D721Med (cell line): ENCODE measurements around the gene DSCAM.

Experiments
- DNase-seq: peaks from one replicate; pipeline ENCODE4 v3.0.0; 2011; ENCODE audit warnings: low spot score; ENCODE audit not compliant: insufficient read length
- FAIRE-seq: peaks from 2 replicates; lab custom pipeline; 2011; peaks lifted over from hg19 to GRCh38; lab: Jason Lieb, UNC
- TF ChIP-seq, protein P1 (sequence below): IDR thresholded peaks from 2 replicates; pipeline ENCODE4 v1.5.1; 2012; ENCODE audit warnings: mild to moderate bottlenecking, control low read depth; ENCODE audit not compliant: insufficient read depth; ENCODE audit errors: missing control alignments

DSCAM gene

DNA sequence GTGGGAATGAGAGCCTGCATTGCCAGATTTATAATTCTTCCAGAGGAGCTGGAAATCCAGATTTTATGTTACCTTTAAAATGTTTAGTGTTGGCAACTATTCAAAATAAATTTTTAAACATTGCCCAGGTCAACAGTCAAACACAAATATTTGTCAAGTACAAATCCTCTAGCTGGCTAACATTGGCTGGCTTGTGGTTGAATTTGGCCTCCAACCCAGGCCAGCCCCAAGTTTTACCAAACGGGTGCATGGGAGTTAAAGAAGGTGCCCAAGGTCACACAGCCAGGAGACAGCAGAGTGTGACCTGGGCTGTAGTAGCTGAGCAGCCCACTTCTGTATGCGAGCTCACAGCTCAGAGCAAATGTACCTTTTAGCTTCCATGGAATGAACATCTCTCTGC lies 240.6 kb downstream of the DSCAM start:
- DNase-seq, result no peak
- no peak for FAIRE-seq
- TF ChIP-seq, protein P1, sequence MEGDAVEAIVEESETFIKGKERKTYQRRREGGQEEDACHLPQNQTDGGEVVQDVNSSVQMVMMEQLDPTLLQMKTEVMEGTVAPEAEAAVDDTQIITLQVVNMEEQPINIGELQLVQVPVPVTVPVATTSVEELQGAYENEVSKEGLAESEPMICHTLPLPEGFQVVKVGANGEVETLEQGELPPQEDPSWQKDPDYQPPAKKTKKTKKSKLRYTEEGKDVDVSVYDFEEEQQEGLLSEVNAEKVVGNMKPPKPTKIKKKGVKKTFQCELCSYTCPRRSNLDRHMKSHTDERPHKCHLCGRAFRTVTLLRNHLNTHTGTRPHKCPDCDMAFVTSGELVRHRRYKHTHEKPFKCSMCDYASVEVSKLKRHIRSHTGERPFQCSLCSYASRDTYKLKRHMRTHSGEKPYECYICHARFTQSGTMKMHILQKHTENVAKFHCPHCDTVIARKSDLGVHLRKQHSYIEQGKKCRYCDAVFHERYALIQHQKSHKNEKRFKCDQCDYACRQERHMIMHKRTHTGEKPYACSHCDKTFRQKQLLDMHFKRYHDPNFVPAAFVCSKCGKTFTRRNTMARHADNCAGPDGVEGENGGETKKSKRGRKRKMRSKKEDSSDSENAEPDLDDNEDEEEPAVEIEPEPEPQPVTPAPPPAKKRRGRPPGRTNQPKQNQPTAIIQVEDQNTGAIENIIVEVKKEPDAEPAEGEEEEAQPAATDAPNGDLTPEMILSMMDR, result no peak

DNA sequence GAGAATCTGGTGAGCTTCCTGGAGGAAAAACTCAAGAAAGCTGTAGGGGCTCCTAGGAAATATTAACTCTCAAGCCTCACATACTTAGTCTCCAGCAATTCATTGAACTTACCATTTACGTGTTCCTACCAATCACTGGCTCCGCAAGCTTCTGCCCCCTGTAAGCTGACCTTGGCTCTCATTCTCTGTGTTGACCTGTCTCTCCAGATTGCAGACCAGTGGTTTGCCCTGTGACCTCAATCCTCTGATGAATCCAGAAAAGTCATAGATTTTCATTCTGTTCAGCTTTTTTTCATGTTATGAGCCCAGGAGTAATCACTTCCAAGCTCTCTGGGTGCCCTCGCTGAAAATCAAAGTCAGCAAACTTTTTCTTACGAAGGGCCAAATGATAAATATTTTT lies 241.9 kb downstream of the DSCAM start:
- TF ChIP-seq, protein P1, result no peak
- FAIRE-seq, result no peak
- DNase-seq, result no peak

GRCh38 chr21:40603774-40604173 lies 243.2 kb downstream of the DSCAM start:
- TF ChIP-seq, protein P1, result no peak
- no peak for DNase-seq
- no peak for FAIRE-seq

DNA sequence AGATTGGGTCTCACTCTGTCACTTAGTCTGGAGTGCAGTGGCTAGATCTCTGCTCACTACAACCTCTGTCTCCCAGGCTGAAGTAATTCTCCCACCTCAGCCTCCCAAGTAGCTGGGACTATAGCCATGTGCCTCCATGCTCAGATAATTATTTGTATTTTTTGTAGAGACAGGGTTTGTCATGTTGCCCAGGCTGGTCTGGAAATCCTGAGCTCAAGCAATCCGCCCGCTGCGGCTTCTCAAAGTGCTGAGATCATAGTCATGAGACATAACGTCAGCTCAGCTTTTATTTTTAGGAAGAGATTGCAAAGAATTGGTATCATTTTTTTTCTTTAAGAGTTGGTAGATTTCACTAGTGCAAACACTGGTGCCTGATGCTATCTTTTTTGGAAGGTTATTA lies 244.9 kb downstream of the DSCAM start:
- FAIRE-seq (no peak), DNase-seq (no peak)
- TF ChIP-seq, protein P1, result no peak

DNA sequence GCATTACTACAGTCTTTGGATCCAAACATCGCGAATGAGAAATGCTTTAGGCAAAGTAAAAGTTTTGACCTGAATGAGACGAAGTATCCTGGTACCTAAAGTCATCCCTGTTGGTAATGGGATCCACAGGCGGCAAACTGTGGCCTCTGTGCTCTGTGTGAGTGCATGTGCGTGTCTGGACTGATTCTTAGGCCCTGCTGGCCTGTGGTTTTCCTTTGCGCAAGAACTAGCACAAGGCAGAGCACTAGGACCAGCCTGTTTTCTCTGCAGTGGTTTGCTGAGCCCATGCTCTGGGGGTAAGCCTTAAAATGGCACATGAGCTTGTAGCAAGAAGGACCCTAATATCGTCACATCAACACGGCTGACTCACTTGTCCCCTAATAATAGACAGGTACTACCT lies 251.2 kb downstream of the DSCAM start:
- TF ChIP-seq, protein P1, result no peak
- no peak for FAIRE-seq
- DNase-seq, result no peak

DNA sequence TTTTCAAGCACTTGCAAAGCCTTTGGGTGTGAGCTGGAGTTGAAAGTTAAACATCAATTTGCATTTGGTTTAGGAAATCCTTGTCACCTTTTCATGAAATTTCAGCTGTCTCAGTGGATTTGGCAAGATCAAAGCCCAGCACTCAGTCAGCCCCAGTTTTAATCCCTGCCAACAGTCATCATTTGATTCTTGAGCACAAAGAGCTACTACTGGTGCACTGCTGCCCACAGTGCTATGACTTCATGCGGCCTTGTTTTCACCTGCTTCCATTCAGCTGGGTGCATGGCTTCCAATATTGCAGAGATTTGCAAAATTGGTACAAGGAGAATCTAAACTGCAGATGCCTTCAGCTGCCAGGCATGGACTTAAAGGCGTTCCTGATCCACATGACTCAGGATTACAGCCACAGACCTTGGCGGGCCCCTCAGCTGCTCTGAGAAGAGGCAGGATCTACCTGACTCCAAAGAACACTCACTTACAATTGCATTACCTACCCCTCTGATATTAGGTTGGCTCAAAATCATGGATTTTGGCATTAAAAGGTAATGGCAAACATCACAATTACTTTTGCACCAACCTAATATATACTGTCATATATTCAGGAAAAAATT lies 259.1 kb downstream of the DSCAM start:
- no peak for FAIRE-seq
- no peak for DNase-seq
- TF ChIP-seq, protein P1, result no peak

GRCh38 chr21:40586575-40586974 lies 260.4 kb downstream of the DSCAM start:
- TF ChIP-seq, protein P1, result no peak
- DNase-seq (no peak), FAIRE-seq (no peak)
